HEK293 (cell line): Measurements from ENCODE around the gene KIF17.

Experiments used
- CTCF ChIA-PET: fragments of 350-600 bp; formaldehyde crosslinking; extraction: SDS; loops from one replicate; lab custom pipeline; 2021; ENCODE audit warnings: antibody characterized with exemption; lab: Yijun Ruan, JAX
- POLR2A ChIA-PET: fragments of 300-600 bp; formaldehyde crosslinking; extraction: SDS; loops from one replicate; lab custom pipeline; 2020; ENCODE audit warnings: antibody characterized with exemption, inconsistent platforms; lab: Yijun Ruan, JAX
- H3K27ac ChIP-seq: fragments of 200-500 bp; sonication (Bioruptor generic); 2 replicates; pipeline ENCODE4 v1.5.1; 2014; ENCODE audit warnings: low read depth, low read length, control low read depth, inconsistent platforms; ENCODE audit errors: extremely low read depth
- H3K36me3 ChIP-seq, 2 experiments: fragments of 200-500 bp in 1 of 2; sonication (Bioruptor generic) in 1 of 2; 1 replicate in 1 of 2; 2 replicates in 1 of 2; pipeline ENCODE4 v1.5.1; 2014 to 2017; ENCODE audit warnings: inconsistent platforms in 2 of 2, low read length in 2 of 2; ENCODE audit not compliant: control insufficient read depth in 2 of 2, insufficient read depth in 1 of 2
- H3K4me1 ChIP-seq: fragments of 200-500 bp; sonication (Bioruptor generic); 2 replicates; pipeline ENCODE4 v1.5.1; 2014; ENCODE audit warnings: mild to moderate bottlenecking, low read length, inconsistent platforms; ENCODE audit not compliant: control insufficient read depth, insufficient read depth
- H3K4me3 ChIP-seq: 2 replicates; pipeline ENCODE4 v1.5.1; 2011; ENCODE audit warnings: low read depth, mild to moderate bottlenecking, control low read depth, low read length, moderate library complexity
- H3K9me3 ChIP-seq: fragments of 200-500 bp; sonication (Bioruptor generic); 2 replicates; pipeline ENCODE4 v1.5.1; 2014; ENCODE audit warnings: low read depth, low read length, inconsistent platforms; ENCODE audit not compliant: control insufficient read depth, insufficient read depth
- GLI2 ChIP-seq: fragments of 450-650 bp; formaldehyde crosslinking; IDR thresholded peaks from 2 replicates; pipeline ENCODE4; 2017; ENCODE audit warnings: missing biosample characterization, missing genetic modification characterization, low read depth, borderline replicate concordance
- HOXC10 ChIP-seq: sonication (generic); formaldehyde crosslinking; IDR thresholded peaks from 2 replicates; pipeline ENCODE4 v1.8.1; 2023; ENCODE audit warnings: mild to moderate bottlenecking, missing genetic modification reagents
- KLF16 ChIP-seq: fragments of 450-650 bp; formaldehyde crosslinking; IDR thresholded peaks from 2 replicates; pipeline ENCODE4 v1.5.1; 2017; ENCODE audit warnings: missing biosample characterization, missing genetic modification characterization
- PATZ1 ChIP-seq: fragments of 450-650 bp; formaldehyde crosslinking; IDR thresholded peaks from 2 replicates; pipeline ENCODE4 v1.5.1; 2016; ENCODE audit warnings: missing biosample characterization, missing genetic modification characterization
- YY2 ChIP-seq: fragments of 450-650 bp; formaldehyde crosslinking; IDR thresholded peaks from 2 replicates; pipeline ENCODE4 v1.5.1; 2016; ENCODE audit warnings: missing biosample characterization, missing genetic modification characterization
- ZBTB48 ChIP-seq: fragments of 450-650 bp; formaldehyde crosslinking; IDR thresholded peaks from 2 replicates; pipeline ENCODE4 v1.5.1; 2016; ENCODE audit warnings: missing biosample characterization, missing genetic modification characterization
- ZBTB8A ChIP-seq: fragments of 450-650 bp; formaldehyde crosslinking; IDR thresholded peaks from 2 replicates; pipeline ENCODE4 v1.5.1; 2016; ENCODE audit warnings: missing biosample characterization, missing genetic modification characterization
- ZNF132 ChIP-seq: fragments of 450-650 bp; formaldehyde crosslinking; IDR thresholded peaks from 2 replicates; pipeline ENCODE4 v1.5.1; 2017; ENCODE audit warnings: missing biosample characterization, missing genetic modification characterization, borderline replicate concordance
- ZNF146 ChIP-seq: fragments of 450-650 bp; formaldehyde crosslinking; IDR thresholded peaks from 2 replicates; pipeline ENCODE4 v1.5.1; 2016; ENCODE audit warnings: missing biosample characterization, missing genetic modification characterization
- ZNF169 ChIP-seq: fragments of 450-650 bp; formaldehyde crosslinking; IDR thresholded peaks from 2 replicates; pipeline ENCODE4 v1.5.1; 2016; ENCODE audit warnings: missing biosample characterization, missing genetic modification characterization
- ZNF211 ChIP-seq: fragments of 450-650 bp; formaldehyde crosslinking; IDR thresholded peaks from 2 replicates; pipeline ENCODE4 v1.5.1; 2016; ENCODE audit warnings: low read depth, missing biosample characterization, missing genetic modification characterization
- ZNF223 ChIP-seq: fragments of 450-650 bp; formaldehyde crosslinking; IDR thresholded peaks from 2 replicates; pipeline ENCODE4 v1.5.1; 2016; ENCODE audit warnings: missing biosample characterization, missing genetic modification characterization
- ZNF280C ChIP-seq: fragments of 450-650 bp; formaldehyde crosslinking; IDR thresholded peaks from 2 replicates; pipeline ENCODE4 v1.5.1; 2016; ENCODE audit warnings: missing biosample characterization, missing genetic modification characterization
- ZNF302 ChIP-seq: fragments of 450-650 bp; formaldehyde crosslinking; IDR thresholded peaks from 2 replicates; pipeline ENCODE4 v1.5.1; 2016; ENCODE audit warnings: missing biosample characterization, missing genetic modification characterization, low read depth
- ZNF311 ChIP-seq: fragments of 450-650 bp; formaldehyde crosslinking; IDR thresholded peaks from 2 replicates; pipeline ENCODE4 v1.5.1; 2017; ENCODE audit warnings: missing biosample characterization, missing genetic modification characterization, borderline replicate concordance
- ZNF324 ChIP-seq: fragments of 450-650 bp; formaldehyde crosslinking; IDR thresholded peaks from 2 replicates; pipeline ENCODE4 v1.5.1; 2016; ENCODE audit warnings: missing biosample characterization, missing genetic modification characterization
- ZNF366 ChIP-seq: fragments of 450-650 bp; formaldehyde crosslinking; conservative IDR thresholded peaks from 2 replicates; pipeline ENCODE4 v1.5.1; 2016; ENCODE audit warnings: missing biosample characterization, missing genetic modification characterization
- ZNF416 ChIP-seq: fragments of 450-650 bp; formaldehyde crosslinking; IDR thresholded peaks from 2 replicates; pipeline ENCODE4 v1.5.1; 2016; ENCODE audit warnings: missing biosample characterization, missing genetic modification characterization
- ZNF571 ChIP-seq: fragments of 450-650 bp; formaldehyde crosslinking; IDR thresholded peaks from 2 replicates; pipeline ENCODE4 v1.5.0; 2017; ENCODE audit warnings: missing biosample characterization, missing genetic modification characterization
- ZNF621 ChIP-seq: fragments of 450-650 bp; formaldehyde crosslinking; IDR thresholded peaks from 2 replicates; pipeline ENCODE4 v1.5.1; 2017; ENCODE audit warnings: missing biosample characterization, missing genetic modification characterization
- ZNF639 ChIP-seq: fragments of 450-650 bp; formaldehyde crosslinking; IDR thresholded peaks from 2 replicates; pipeline ENCODE4 v1.5.1; 2016; ENCODE audit warnings: missing biosample characterization, missing genetic modification characterization
- ZNF658 ChIP-seq: fragments of 450-650 bp; formaldehyde crosslinking; IDR thresholded peaks from 2 replicates; pipeline ENCODE4; 2016; ENCODE audit warnings: missing biosample characterization, missing genetic modification characterization
- ZNF664 ChIP-seq: fragments of 450-650 bp; formaldehyde crosslinking; IDR thresholded peaks from 2 replicates; pipeline ENCODE4 v1.5.1; 2016; ENCODE audit warnings: missing biosample characterization, missing genetic modification characterization
- ZNF707 ChIP-seq: fragments of 450-650 bp; formaldehyde crosslinking; IDR thresholded peaks from 2 replicates; pipeline ENCODE4 v1.5.1; 2016; ENCODE audit warnings: missing biosample characterization, missing genetic modification characterization
- TF ChIP-seq, protein P1 (sequence below): fragments of 450-650 bp; IDR thresholded peaks from 2 replicates; pipeline ENCODE4 v1.5.1; 2018; ENCODE audit warnings: missing biosample characterization, mild to moderate bottlenecking, missing genetic modification characterization
- TF ChIP-seq, protein P2 (sequence below): fragments of 450-650 bp; formaldehyde crosslinking; IDR thresholded peaks from 2 replicates; pipeline ENCODE4 v1.5.1; 2016; ENCODE audit warnings: missing biosample characterization, missing genetic modification characterization

The KIF17 gene

DNA sequence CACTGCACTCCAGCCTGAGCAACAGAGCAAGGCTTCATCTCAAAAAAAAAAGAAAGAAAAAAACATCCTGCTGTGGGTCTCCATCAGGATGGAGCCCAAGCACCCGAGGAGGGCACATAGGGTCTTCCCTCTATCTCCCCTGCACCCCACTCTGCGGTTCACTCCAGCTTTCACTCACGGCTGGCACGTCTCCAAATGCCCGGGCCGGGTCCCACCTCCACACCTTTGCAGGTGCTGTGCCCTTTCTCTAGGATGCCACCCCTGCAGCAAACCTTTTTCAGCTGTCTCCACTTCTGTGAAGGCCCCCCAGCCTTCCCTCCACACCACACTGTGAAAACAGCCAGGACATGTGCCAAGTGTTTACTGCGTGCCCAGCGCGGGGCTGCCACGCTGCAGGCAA, 34.2 kb downstream of the KIF17 start:
- H3K27ac ChIP-seq = no peak overlapping the region
- no peak overlapping the region for H3K4me3 ChIP-seq
- H3K36me3 ChIP-seq = peaks cover 0 to 3% of the 10 kb centered on the region in 2 experiments; a peak in 1 of 3 replicates
- CTCF ChIA-PET = interaction anchor here (0.5 to 1.2 kb wide), 2 partner anchors 10 to 902 kb away, joined by 3 read pairs; no protein-coding TSS in a partner anchor
- H3K4me1 ChIP-seq = no peaks in the 10 kb centered on the region
- TF ChIP-seq ZNF621 (tag by site-specific recombination) (no peak), ZNF416 (tag by site-specific recombination) (no peak), YY2 (tag by site-specific recombination) (no peak), ZBTB8A (tag by site-specific recombination) (no peak), ZNF571 (tag by site-specific recombination) (no peak), GLI2 (tag by site-specific recombination) (no peak), KLF16 (tag by site-specific recombination) (no peak), ZNF280C (tag by site-specific recombination) (no peak), ZNF639 (tag by site-specific recombination) (no peak), ZNF658 (tag by site-specific recombination) (no peak), PATZ1 (no peak), ZNF302 (tag by site-specific recombination) (no peak), HOXC10 (CRISPR knock-in tag) (no peak), ZNF664 (tag by site-specific recombination) (no peak), ZNF324 (tag by site-specific recombination) (no peak)
- TF ChIP-seq, protein P1, sequence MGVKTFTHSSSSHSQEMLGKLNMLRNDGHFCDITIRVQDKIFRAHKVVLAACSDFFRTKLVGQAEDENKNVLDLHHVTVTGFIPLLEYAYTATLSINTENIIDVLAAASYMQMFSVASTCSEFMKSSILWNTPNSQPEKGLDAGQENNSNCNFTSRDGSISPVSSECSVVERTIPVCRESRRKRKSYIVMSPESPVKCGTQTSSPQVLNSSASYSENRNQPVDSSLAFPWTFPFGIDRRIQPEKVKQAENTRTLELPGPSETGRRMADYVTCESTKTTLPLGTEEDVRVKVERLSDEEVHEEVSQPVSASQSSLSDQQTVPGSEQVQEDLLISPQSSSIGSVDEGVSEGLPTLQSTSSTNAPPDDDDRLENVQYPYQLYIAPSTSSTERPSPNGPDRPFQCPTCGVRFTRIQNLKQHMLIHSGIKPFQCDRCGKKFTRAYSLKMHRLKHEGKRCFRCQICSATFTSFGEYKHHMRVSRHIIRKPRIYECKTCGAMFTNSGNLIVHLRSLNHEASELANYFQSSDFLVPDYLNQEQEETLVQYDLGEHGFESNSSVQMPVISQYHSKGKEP (tag by site-specific recombination) = no peak
- POLR2A ChIA-PET = no interaction called here
- no peaks in the 10 kb centered on the region for H3K9me3 ChIP-seq

- peaks cover 0 to 3% of the 10 kb centered on the region in 2 experiments; a peak in 1 of 3 replicates for H3K36me3 ChIP-seq
- H3K27ac ChIP-seq = no peak overlapping the region
- ChIA-PET CTCF (interaction anchor here (1.2 kb wide), 1 partner anchor 10 kb away, joined by 3 read pairs; no protein-coding TSS in a partner anchor), POLR2A (no interaction called here)
- H3K4me3 ChIP-seq = no peak overlapping the region
- H3K9me3 ChIP-seq = no peaks in the 10 kb centered on the region
- TF ChIP-seq ZBTB48 (tag by site-specific recombination) (no peak), ZNF146 (no peak), ZNF707 (no peak), ZNF211 (tag by site-specific recombination) (no peak), ZNF223 (no peak), ZNF311 (tag by site-specific recombination) (no peak), ZNF132 (tag by site-specific recombination) (no peak), ZNF366 (tag by site-specific recombination) (no peak), ZNF169 (tag by site-specific recombination) (no peak)
- TF ChIP-seq, protein P2, sequence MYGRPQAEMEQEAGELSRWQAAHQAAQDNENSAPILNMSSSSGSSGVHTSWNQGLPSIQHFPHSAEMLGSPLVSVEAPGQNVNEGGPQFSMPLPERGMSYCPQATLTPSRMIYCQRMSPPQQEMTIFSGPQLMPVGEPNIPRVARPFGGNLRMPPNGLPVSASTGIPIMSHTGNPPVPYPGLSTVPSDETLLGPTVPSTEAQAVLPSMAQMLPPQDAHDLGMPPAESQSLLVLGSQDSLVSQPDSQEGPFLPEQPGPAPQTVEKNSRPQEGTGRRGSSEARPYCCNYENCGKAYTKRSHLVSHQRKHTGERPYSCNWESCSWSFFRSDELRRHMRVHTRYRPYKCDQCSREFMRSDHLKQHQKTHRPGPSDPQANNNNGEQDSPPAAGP (tag by site-specific recombination) = no peak
- TF ChIP-seq, protein P1 (tag by site-specific recombination) = no peak
- no peaks in the 10 kb centered on the region for H3K4me1 ChIP-seq
Observed at GRCh38 chr1:20682571-20683236, 35.1 kb downstream of the KIF17 start.
